Thyroid gland (tissue), 4 donors: ENCODE results near the gene EIF4A3.

Experiments
- POLR2A ChIP-seq, 2 donors: fragments of 450-650 bp; IDR thresholded peaks; one replicate each; pipeline ENCODE4 v1.6.1; 2017; ENCODE audit warnings: antibody characterized with exemption in 2 of 2, mild to moderate bottlenecking in 2 of 2, moderate library complexity in 1 of 2
- TF ChIP-seq, protein P1 (sequence below), 6 experiments: fragments of 200-600 bp in 3 of 6; fragments of 450-650 bp in 3 of 6; sonication (generic) in 3 of 6; IDR thresholded peaks; one replicate each; pipeline ENCODE4 v1.5.1; 2016 to 2019; ENCODE audit warnings: antibody characterized with exemption in 6 of 6, mild to moderate bottlenecking in 2 of 6, inconsistent platforms in 1 of 6, moderate library complexity in 1 of 6

- TF ChIP-seq, protein P1, sequence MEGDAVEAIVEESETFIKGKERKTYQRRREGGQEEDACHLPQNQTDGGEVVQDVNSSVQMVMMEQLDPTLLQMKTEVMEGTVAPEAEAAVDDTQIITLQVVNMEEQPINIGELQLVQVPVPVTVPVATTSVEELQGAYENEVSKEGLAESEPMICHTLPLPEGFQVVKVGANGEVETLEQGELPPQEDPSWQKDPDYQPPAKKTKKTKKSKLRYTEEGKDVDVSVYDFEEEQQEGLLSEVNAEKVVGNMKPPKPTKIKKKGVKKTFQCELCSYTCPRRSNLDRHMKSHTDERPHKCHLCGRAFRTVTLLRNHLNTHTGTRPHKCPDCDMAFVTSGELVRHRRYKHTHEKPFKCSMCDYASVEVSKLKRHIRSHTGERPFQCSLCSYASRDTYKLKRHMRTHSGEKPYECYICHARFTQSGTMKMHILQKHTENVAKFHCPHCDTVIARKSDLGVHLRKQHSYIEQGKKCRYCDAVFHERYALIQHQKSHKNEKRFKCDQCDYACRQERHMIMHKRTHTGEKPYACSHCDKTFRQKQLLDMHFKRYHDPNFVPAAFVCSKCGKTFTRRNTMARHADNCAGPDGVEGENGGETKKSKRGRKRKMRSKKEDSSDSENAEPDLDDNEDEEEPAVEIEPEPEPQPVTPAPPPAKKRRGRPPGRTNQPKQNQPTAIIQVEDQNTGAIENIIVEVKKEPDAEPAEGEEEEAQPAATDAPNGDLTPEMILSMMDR (IDR thresholded peaks at IDR 0.05), result no peak
- TF ChIP-seq POLR2A (IDR thresholded peaks at IDR 0.05), result no peak
Measured at GRCh38 chr17:80196652-80197051, 49.7 kb upstream of the EIF4A3 start.
